HG02840 (cell line): ENCODE results near the gene INTS2.
"Not testable (repeated sequence)": the region's sequence is repeated elsewhere in the genome, so short reads cannot be mapped to it uniquely, and the experiment has no call there.

Experiments used
- ATAC-seq: cut with Tn5 transposase; IDR thresholded peaks from one replicate; pipeline ENCODE4 v1.9.1; 2021; ENCODE audit warnings: mild to moderate bottlenecking, moderate library complexity, moderate number of reproducible peaks; ENCODE audit not compliant: unreplicated experiment, low FRiP score

Gene INTS2

DNA sequence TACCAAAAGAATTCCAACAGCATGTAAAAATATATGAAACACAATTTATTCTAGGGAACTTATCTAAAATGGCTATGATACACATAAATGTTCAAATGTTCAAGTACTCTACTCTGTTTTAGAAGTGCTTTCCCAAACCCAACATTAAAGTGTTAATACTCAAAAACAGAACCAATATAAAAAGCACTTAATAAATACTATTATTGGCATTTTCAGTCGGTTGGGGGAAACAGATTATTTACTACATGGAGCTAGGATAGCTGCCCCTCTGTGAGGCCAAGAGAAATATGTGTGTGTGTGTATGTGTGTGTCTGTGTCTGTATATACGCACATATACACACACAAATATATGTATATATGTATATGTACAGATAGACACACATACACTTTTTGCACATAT is 32.4 kb downstream of the INTS2 start:
- no peak for ATAC-seq

DNA sequence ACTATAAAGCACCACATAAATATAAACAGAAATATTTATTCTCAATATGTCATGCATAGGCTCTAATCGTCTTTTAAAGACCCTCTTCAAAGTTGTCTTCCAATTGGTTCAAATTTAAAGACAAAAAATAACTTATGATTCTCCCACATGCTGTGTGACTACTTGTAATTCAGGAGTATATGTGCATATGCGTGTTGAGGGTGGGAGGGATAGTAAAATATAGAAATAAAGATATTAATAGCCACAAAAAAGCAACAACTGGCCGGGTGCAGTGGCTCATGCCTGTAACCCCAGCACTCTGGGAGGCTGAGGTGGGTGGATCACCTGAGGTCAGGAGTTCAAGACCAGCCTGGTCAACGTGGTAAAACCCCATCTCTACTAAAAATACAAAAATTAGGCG is 33.5 kb downstream of the INTS2 start:
- not testable (repeated sequence) for ATAC-seq

DNA sequence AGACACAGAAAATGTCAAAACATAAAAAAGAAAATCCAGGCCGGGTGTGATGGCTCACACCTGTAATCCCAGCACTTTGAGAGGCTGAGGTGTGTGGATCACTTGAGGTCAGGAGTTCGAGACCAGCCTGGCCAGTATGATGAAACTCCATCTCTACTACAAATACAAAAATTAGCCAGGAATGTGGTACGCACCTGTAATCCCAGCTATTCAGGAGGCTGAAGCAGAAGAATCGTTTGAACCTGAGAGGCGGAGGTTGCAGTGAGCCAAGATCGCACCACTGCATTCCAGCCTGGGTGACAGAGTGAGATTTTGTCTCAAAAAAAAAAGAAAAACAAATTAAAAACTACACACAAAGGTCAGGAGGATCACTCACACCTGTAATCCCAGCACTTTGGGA is 40.0 kb downstream of the INTS2 start:
- not testable (repeated sequence) for ATAC-seq

DNA sequence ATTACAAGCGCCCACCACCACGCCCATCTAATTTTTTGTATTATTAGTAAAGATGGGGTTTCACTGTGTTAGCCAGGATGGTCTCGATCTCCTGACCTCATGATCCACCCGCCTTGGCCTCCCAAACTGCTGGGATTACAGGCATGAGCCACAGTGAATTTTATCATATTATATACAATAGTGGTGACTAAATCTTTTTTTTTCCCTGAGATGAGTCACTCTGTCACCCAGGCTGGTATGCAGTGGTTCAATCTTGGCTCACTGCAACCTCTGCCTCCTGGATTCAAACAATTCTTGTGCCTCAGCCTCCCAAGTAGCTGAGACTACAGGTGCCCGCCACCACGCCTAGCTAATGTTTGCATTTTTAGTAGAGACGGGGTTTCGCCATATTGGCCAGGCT is 41.9 kb downstream of the INTS2 start:
- not testable (repeated sequence) for ATAC-seq

DNA sequence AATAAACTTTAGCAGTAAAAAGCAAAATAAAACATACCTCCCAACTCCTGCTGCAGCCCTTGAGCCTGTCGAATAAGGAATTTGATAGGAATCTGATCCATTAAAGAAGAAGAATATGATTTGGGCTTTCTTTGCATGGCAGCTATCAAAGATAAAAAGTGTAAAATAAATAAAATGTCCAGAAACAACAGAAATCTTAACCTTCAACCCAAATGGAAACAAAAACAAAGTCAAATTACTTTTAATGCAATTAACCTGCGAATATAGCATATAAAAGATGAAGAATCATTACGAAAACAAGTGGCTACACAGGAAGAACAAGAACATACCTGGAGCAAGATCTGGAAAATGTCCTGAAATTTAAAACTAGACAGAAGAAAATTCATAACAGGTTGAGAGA is 42.9 kb downstream of the INTS2 start:
- ATAC-seq, result no peak

DNA sequence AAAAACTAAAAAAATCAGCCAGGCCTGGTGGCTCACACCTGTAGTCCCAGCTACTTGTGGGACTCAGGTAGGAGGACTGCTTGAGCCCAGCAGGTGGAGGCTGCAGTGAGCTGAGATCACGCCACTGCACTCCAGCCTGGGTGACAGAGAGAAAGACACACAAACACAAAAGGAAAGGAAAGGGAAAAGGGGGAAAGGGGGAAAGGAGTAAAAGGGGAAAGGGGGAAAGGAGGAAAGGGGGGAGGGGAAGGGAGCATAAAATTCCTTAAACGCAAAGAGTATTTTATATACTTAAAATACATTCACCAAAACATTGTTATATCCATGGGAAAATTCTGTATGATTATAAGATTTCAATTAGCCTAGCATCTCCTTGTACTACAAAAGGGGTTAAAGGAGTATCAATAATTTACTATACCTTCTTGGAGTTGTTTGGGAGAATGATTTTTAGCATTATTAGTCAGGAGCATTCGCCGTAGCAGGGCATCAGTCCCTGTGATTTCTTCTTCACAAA is 47.1 kb downstream of the INTS2 start:
- no peak for ATAC-seq

DNA sequence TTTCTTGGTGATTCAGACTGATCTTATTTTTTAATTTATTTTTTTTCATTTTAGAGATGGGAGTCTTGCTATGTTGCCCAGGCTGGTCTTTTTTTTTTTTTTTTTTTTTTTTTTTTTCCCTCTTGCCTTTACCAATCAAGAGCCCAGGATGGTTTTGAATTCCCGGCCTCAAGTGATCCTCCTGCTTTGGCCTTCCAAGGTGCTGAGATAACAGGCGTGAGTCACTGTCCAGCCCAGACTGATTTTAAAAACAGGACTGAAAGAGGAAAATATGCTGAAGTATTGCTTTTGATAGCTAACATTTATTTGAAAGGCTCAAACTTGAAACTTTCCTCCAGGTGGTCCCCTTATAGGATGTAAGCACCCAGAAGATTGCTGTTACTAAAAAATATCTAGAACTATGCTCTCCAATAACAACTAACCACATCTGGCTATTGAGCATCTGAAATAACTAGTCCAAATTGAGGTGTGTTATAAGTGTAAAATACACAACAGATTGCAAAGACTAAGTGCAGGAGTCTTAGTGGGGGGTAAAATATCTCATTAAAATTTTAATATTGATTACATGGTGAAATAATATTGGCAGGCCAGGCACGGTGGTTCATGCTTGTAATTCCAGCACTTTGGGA is 48.7 kb downstream of the INTS2 start:
- no peak for ATAC-seq

DNA sequence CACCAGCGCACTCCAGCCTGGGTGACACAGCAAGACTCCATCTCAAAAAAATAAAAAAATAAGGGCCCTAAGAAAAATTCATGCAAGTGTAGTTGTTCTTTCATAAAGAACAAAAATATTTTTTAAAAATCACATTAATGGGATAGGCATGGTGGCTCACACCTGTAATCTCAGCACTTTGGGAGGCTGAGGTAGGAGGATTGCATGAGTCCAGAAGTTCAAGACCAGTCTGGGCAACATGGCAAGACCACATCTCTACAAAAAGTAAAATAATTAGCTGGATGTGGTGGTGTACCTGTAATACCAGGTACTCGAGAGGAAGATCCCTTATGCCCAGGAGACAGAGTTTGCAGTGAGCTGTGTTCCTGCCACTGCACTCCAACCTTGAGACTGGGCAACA is 49.3 kb downstream of the INTS2 start:
- no peak for ATAC-seq

DNA sequence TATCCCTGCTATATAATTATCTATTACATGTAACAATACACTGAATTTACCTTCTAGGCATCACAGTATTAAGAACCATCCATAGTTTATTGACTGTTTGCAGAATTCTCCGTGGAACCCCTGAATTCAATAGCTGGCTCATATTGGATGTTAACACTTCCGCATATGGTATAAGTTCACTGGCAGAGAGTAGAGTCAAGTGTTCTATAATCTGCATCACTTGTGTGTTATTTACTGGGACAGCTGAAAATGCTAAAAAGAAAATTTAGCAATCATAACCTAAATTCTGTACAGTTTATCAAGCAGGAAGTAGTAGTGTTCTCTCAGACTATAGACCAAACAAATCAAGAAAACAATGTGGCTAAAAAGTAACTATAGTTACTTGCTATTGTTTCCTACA is 49.9 kb downstream of the INTS2 start:
- ATAC-seq, result no peak

DNA sequence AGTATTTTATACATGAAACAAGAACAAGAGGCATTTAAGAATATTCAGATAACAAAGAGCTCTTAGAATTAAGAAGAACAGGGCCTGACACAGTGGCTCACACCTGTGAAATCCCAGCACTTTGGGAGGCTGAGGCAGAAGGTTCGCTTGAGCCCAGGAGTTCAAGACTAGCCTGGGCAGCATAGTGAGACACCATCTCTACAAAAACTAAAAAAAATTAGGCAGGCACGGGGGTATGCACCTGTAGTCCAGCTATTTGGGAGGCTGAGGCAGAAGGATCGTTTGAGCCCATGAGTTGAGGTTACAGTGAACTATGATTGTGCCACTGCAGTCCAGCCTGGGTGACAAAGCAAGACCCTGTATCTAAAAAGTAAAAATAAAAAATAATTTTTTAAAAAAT is 52.0 kb downstream of the INTS2 start:
- no peak for ATAC-seq

DNA sequence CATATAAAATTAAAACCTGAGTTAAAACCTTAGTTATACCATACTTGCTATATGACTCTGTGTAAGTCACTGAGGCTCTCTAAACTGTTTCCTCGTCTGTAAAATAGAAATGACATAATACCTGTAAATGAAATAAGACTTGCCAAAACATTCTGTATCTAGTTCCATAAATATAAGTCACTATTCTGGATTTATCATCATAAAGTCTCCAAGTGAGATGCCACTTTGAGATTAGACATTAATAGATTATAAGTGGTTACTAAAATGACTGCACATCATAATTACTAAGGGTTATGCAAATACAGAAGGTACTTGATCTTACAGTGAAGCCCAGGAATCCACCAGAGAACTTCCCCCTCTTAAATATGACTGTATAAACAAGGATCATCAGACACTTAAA is 52.5 kb downstream of the INTS2 start:
- ATAC-seq, result no peak

DNA sequence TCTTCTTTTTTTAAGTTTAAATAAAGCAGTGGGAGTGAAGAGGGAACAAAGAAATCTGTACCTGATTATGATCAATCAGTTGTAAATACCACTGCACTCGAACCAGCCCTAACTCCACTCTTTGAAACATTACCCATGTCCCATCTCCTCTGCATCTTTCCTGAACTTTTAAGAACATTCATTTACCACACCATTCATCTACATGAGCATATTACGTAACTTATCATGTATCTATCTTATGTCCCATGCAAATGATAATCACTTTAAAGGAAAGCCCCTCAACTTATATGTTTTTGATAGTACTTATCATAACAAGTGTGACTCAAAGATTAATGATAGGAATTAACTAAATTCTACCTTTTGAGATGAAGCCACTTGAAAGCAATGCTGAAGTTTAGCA is 53.7 kb downstream of the INTS2 start:
- ATAC-seq, result no peak

DNA sequence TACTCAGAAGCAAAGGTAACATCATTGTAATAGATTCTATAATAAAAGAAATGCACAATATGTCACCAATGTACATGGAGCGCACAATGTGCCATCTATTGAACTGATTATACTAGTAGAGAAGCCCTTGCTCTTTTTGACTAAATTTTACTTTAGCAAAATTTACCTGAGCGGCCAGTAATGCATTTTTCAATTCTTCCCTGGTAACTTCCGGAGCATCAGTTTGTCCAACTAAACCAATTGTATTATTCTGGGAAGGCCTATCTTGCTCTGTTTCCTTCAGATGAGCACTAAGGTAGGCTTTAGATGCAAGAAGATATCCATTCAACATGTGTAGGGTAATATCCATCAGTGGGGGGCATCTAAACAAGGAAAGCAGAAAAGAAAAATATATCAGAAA is 55.7 kb downstream of the INTS2 start:
- ATAC-seq, result no peak

DNA sequence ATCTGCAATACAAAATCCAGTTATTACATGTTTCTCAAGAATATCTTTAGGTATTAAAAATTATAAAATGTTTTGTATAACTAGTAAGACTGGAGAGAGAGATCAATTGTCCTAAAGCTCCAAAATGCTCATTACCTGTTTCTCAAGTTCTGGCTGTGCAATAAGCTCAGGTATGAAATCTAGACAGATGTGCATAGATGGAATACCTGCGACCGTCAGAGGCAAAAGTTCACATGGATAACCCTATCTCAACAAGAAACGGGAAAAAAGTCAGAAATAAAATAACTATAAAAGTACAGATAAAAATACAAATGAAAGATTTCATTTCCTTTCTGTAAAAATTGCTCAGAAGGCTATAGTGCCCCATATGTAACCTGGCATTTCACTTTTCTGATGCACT is 58.6 kb downstream of the INTS2 start:
- ATAC-seq, result no peak

DNA sequence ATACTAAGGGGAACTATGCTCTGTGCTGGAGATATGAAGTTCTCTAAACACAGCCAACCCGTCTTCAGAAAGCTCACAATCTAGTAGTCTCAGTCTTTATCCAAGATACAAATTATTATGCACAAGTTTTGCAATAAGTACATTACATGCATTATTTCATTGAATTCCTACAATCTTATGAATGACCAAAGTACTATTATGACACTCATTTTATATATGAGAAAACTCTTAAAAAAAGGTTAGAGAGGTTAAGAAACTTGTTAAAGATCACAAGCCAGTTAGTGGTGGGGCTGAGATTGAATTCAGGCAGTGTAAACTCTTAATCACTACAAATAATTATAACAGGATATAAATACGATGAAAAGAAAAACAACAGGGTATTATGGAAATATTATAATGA is 59.7 kb downstream of the INTS2 start:
- no peak for ATAC-seq

DNA sequence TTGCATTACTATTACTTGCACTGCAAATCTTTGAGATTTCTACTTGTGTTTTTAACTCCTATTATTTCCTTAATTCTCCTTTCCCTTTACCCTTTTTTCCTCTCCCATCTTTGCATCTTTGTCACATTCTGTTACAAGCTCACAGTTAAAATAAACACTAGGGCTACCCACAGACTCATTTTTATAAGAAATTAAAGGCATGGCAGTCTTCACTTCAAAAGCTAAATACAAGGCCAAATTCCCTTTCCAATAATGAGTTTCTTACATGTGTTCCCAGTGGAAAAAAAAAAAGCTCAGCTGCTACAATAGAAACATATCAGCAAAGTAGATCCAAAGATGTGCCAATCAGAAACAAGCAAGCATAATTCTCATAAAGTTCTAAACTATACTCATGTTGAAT is 60.7 kb downstream of the INTS2 start:
- ATAC-seq, result no peak

DNA sequence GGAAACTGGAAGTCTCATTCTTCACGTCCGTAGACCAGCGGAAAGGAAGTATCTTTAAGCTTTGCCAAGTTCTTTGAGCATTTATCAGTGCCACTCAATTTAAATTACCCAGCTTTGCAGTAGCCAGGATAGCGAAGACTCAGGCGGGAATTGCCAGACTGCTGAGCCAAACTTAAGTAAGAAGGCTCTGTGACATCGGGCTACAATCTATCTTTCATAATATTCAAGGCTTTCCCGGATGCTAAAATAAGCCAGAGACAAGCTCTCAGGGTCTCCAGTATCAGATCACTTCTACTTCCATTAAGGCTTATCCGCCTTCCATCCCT is 64.0 kb downstream of the INTS2 start:
- no peak for ATAC-seq

DNA sequence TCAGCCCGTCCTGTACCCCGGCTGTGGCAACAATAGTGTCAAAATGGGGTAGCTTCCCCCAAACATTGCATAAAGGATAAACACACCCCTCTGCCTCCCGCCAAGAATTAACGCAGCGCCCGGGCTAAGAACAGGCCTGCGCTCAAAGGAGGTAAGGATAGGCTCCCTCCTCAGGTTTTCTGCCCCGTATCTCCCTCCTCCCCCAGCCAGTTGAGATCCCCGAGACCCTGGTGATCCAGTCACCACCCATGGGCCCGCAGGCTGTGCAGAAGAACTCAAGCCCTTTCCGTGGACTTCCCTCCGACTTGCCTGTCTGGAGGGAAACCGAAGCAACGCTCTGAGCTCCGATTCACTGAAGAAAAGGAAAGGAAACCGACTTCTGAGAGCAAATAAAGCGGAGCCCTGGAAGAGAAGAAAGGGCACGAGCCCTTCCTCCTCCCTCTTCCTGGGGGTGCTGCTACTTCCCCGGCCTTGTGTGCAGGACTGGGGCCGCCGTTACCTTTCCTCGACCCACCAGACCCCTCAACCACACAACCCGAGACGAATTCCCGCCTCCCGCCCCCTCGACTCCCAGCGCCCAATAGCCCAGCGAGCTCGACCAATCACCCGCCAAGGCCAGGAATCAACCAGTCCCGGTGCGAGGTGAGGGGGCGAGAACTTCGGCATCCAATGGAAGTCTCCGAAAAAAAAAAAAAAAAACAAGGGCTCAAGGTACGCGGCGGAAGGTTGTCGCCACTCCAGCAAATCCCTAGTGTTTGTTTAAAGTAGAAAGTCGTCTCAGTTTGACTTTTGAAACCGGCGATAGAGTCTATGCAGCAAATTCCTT is 64.6 kb downstream of the INTS2 start, which contains the start of gene BRIP1:
BRIP1 (minus strand) TSS at position 554 of the 826 bp plus-strand sequence. CDS start 1,989 bp downstream, outside the sequence.
- ATAC-seq, result peak; percentile 74

DNA sequence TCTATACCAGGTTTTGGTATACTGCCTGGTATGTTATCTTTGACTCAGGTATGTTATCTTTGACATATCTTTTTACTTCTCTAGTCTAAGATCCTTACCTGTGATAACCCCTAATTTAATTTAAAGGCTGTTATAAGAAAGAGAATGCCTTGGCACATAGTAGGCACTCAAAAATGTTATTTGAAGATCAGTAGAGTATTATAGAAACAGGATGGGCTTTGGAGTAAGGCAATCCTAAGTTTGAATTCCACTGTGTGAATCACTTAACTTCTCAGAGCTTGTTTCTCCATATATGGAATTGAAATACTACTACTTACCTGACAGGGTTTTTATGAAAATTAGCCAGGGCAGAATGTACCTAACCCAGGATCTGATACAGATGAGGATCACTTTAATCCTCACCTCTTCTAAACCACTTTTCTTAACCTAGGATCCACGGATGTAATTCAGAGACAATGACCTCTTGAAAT is 65.6 kb downstream of the INTS2 start:
- no peak for ATAC-seq

DNA sequence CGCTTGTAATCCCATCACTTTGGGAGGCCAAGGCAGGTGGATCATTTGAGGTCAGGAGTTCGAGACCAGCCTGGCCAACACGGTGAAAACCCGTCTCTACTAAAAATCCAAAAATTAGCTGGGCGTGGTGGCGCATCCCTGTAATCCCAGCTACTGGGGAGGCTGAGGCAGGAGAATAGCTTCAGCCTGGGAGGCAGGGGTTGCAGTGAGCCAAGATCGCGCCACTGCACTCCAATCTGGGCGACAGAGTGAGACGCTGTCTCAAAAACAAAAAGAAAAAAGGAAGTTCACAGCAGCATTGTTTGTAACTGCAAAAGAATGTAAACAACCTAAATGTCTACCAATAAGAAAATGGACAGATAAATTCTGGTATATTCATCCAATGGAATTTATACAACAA is 67.4 kb downstream of the INTS2 start:
- ATAC-seq, result not testable (repeated sequence)

DNA sequence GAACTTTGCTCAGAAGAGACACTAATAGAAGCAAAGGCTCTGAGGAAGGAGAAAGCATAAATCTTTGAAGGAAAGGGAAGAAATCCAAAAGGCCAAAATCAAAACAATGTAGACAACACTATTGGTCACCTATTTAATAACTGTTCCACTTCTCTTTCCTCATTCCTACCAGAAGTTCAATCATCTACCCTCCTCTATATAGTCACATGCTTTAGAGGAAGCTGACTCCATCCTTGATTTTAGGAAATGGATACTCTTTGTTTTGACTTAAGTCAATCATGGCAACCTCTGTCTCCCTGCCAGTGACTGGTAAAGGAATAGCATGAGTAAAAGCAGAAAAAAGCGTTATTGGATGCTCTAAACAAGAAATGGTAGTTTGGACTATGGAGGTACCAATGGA is 71.7 kb downstream of the INTS2 start:
- ATAC-seq, result no peak

DNA sequence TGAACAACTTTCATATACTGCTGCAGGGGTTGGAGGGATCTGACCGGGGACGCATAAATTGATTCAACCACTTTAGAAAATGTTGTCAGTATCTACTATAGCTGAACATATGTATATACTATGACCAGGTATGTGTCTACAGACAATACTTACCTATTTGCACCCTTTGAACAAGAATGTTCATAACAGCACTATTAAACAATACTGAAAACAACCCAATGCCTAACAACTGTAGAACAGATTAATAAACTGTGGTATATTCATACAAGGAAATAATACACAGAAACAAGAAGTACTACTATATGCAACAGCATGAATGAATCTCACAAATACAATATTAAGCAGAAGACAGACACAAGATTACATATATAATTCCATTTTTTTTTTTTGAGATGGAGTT is 74.9 kb downstream of the INTS2 start:
- no peak for ATAC-seq
